ENCODE data around the gene GTF2F1.
"Not testable (repeated sequence)": the region's sequence is repeated elsewhere in the genome, so short reads cannot be mapped to it uniquely, and the experiment has no call there.

Gene GTF2F1, protein sequence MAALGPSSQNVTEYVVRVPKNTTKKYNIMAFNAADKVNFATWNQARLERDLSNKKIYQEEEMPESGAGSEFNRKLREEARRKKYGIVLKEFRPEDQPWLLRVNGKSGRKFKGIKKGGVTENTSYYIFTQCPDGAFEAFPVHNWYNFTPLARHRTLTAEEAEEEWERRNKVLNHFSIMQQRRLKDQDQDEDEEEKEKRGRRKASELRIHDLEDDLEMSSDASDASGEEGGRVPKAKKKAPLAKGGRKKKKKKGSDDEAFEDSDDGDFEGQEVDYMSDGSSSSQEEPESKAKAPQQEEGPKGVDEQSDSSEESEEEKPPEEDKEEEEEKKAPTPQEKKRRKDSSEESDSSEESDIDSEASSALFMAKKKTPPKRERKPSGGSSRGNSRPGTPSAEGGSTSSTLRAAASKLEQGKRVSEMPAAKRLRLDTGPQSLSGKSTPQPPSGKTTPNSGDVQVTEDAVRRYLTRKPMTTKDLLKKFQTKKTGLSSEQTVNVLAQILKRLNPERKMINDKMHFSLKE

DNA sequence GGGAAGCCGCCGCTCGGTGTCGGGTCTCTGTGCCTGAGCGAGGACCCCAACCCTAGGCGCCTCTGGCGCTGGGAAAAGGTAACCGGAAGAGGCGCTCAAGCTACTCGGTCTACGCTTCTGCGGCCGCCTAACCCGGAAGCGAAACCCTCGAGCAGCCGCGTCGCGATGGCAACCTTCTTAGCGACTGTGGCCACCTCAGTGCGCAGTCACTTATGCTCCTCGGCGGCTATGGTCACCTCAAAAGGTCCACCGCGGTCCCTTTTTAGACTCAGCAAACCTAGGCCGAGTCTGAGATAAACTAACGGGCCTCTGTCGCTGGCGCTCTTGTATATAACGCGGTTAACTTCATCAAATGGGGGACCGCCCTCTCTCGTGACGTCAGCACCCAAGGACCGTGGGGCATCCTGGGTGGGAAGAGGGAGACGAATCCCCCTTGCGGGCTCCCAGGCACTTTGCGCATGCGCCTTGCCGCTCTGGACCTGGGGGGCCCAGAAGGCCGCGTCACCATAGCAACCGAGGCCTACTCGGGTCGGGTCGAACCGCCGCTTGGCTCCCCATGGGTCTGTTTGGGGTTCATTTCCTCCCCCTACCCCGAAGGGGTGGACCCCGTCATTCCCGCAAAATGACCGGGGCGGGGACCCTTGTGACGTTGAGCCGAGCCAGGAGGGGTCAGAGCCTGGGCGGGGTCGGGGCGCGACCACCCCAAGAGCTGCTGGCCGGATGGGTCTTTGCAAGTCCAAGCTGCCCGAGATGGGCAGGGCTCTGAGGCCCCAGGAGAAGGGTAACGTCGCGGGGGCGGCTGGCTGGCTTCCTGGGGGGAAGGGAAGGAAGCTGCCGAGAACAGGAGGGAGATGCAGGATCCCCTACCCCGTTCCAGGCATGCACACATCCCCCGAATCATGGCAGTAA, at the start of gene GTF2F1:
Gene GTF2F1, minus strand, starts transcription at position 91 of the 909 bp plus-strand sequence. CDS start 169 bp downstream, outside the sequence.
- peak; percentile 96 for DNase-seq

DNA sequence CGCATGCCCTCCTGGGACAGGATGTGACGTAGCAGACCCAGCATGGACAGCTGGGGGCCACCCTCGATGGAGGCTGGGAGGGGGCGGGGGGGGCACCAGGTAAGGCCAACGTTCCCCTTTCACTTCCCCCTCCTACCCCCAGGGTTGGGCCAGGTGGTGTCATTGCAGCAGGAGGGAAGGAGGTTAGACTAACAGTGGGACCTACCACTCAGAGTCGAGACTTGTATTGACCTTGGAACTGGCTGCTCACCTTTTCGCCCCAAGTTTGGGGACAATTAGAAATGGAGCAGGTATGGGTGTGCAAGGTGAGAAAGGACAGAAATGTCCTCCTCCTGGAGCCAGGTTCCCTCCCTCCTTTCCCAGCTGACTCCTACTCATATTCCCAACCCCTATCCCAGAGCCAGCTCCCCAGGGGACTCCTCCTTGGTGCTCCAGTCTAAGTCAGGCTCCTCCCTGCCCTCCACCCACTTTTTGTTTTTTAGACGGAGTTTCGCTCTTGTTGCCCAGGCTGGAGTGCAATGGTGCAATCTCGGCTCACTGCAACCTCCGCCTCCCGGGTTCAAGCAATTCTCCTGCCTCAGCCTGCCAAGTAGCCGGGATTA, 49.2 kb upstream of the GTF2F1 start:
- DNase-seq, result no peak

DNA sequence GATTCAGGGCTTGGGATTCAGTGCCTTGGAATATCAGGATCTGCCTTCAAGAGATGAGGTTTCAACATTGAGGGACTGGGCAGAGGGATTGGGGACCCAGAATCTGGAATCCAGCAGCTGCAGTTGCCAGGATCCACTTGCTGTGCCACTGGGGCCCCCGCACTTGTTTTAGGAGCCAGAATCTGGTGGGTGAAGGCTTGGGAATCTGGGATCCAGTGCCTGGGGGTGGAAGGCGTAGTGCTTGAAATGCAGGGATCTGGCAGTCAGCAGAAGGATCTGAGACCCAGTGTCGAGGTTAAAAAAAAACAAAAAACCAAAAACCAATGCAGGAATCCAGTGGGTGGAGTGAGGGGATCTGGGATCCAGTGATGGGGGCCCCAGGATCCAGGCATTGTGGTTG, 47.9 kb upstream of the GTF2F1 start:
- DNase-seq, result no peak

DNA sequence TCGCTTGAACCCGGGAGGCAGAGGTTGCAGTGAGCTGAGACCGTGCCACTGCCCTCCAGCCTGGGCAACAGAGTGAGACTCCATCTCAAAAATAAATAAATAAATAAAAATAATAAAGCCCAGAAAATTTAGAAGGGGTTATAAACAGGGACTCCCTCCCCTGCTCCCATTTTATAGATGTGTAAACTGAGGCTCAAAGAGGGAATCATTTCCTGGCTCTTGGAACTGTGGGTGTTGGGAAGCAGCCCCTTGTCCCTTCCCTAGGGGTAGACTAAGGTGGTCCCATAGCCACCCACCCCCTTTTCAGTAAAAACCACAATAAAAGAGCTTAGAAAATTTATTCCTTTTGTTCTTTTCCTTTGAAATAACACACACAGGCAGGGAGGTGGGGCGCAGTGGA, 46.8 kb upstream of the GTF2F1 start:
- DNase-seq, result no peak

DNA sequence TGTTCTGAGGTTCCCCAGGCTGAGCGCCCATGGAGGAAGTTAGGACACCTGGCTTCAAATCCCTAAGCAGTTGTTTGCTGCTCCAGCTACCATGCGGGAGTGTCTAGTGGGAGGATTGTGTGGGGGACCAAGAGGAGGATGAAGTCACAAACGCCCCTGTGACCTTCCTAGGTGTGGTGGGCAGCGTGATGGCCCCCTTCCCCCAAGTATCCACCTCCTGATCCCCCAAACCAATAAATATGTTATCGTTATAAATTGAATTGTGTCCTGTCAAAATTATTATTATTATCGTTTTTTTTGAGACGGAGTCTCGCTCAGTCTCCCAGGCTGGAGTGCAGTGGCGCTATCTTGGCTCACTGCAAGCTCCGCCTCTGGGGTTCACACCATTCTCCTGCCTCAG, 40.7 kb upstream of the GTF2F1 start, which contains the start of gene SLC25A41:
Gene SLC25A41, minus strand, starts transcription at position 101 of the 400 bp plus-strand sequence. Its CDS starts 70 bp downstream, at position 31.
- DNase-seq, result no peak

DNA sequence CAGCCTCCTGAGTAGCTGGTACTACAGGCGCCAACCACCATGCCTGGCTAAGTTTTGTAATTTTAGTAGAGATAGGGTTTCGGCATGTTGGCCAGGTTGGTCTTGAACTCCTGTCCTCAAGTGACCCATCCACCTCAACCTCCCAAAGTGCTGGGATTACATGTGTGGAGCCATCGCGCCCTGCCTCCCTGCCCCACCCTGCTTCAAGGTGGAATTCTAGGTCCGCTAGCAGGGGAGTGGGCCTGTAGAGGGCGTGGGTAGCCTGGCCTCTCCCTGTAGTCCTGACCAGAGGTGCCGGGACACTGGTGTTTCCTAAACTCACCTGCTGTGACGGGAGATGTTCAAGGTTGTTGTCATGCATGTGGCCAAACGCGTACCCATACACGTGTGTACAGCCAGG, 40.2 kb upstream of the GTF2F1 start:
- DNase-seq, result no peak

DNA sequence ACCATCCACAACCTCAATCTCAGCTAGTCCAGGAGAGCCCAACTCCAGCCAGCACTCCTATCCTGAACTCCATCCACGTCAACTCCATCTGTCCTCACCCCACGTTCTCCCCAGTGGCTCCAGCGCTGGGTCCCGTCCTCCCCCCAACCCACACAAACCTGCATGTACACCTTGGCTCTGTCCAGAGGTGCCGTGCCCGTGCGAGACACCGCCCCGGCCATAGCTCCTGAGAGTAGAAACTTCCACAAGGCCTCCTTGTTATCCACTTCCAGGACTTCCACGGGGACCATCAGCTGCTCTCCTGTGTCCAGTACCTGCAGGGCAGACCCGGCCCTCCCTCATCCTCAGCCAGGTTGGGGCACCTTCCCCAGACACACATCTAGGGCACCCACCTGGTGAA, 38.9 kb upstream of the GTF2F1 start:
- DNase-seq, result no peak

DNA sequence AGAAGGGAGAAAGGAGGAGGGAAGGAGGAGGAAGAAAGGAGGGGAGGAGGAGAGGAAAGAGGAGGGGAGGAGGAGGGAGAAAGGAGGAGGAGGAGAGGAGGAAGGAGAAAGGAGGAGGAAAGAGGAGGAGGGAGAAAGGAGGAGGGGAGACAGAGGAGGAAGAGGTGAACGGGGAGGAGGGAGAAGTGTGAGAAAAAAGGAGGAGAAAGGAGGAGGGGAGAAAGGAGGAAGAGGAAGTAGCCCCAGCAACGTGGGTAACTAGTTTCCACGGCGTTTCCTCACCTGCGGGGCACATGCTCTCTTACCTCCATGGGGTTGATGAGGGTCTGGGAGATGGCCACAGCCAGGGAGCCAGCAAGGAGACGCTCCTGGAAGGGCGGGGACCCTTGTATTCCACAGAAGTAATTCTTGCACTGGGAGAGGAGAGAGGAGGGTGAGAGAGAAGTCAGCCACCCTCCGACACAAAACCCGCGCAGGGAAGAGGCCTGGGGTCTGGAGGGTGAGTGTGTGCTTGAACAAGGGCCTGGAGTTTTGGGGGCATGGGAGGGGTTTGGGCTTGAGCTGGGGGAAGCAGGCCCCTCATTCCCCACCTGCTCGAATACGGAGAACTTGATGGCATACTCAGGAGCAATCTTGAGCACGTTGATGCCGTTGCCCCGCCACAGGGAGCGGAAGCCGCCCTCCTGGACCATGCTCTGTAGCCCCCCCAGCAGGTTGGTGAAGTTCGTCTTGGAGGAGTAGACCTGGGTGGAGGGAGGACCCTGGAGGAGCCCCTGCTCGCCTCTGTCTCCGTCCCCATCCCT, 36.7 kb upstream of the GTF2F1 start:
- DNase-seq, result no peak

DNA sequence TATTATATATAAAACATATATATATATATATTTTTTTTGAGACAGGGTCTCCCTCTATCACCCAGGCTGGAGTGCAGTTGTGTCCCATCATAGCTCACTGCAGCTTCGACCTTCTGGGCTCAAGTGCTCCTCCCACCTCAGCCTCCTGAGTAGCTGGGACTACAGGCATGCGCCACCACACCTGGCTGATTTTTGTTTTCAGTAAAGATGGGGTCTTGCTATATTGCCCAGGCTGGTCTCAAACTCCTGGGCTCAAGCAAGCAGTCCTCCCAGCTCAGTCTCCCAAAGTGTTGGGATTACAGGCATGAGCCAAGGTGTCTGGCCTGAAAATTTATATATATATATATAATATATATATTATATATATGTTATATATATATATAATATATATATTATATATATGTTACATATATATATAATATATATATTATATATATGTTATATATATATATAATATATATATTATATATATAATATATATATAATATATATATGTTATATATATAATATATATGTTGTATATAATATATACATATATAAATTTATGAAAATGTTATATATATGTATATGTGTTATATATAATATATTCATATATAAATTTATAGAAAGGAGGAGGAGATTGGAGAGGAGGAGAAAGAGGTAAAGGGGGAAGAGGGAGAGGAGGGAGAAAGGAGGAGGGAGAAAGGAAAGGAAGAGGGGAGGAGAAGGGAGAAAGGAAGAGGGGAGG, 35.9 kb upstream of the GTF2F1 start:
- not testable (repeated sequence) for DNase-seq

DNA sequence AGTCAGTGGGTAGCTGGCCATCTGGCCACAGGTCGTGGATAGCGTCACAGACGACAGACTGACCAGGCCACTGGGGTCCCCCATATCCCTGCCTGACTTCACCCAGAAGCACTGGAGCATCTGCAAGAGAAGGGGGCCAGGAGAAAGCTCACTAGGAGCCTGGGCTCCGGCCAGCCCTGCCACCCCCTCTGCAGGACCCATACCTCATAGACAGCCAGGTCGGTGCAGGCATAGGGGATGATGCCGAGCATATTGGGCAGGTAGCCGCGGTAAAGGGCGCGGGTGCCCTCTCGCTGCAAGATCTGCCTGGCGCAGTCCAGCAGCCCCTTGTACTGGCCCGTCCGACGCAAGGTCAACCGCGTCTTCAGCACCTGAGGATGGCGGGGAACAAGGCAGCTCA, 34.2 kb upstream of the GTF2F1 start:
- DNase-seq, result no peak

DNA sequence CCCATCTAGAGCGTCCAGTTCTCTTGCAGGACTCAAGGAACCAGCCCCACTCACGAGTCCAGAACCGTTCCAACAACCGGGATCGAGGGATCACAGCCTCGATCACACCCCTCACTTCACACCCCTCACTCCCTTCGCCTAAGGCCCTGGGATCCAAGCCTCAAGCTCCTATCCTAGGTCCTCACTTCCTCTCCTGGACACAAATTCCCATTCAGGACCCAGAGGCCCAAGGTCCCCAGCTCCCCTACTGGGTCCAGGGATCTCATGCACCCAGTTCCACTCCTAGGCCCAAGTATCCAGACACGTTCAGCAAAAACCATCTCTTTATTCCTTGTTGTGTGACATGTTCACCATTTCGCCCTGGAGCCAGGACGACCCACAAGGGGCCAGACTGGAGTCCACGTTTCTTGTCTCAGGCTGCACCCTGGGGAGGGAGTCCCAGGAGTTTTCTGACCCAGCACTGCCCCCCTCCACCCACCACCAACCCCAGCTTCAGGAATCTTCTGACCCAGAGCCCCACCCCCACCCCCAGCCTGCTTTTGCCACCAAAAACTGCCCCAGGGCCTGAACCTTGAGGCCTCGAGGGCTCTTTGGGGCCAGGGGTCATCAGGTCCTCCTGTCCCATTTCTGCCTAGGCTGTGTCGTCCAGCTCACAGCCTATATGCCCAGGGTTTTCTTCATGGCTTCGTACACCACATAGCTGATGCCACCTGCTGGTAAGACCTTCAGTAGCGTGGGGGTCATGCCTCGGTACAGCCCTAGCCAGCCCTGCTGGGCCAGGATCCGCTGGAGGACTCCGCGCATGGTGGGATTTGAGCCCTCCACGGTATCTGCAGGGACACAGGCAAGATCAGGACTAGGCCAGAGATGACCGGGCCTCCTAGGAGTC, 33.0 kb upstream of the GTF2F1 start:
- DNase-seq, result no peak

DNA sequence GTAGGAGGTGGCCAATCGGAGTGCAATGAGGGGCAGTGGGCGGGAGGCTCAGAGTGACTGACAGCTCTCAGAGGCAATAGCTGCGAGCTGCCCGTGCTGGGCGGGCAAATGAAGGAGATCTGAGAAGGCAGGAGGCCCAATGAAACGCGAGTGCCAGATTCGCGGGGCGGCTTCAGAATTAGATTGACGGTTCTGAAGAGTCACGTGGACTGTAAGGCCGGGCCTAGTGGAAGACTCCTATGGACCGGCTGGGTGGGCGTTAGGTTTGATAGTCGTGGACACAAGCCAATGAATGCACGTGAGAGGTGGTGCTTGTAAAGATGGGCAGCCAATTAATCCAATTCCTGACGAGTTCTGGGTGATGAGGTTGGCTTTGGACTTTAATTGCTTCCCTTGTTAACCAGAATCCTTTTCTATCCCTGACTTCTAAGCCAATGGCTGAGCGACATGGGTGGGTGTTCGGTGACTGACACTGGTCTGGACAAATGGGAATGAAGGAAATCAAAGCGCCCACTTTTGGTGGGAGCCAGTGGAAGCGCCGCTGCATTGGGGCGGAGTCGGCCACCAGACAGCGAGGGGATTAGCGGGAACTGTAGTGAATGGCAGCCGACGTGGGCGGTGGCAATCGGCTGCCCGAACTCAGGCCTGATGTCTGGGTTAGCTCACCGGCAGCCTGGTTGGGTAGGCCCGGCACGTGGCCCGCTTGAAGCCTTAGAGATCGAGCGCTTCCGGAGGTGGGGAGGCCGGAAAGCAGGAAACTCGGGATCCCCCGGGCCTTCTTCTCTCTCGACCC, 32.2 kb upstream of the GTF2F1 start:
- peak; percentile 100 for DNase-seq

DNA sequence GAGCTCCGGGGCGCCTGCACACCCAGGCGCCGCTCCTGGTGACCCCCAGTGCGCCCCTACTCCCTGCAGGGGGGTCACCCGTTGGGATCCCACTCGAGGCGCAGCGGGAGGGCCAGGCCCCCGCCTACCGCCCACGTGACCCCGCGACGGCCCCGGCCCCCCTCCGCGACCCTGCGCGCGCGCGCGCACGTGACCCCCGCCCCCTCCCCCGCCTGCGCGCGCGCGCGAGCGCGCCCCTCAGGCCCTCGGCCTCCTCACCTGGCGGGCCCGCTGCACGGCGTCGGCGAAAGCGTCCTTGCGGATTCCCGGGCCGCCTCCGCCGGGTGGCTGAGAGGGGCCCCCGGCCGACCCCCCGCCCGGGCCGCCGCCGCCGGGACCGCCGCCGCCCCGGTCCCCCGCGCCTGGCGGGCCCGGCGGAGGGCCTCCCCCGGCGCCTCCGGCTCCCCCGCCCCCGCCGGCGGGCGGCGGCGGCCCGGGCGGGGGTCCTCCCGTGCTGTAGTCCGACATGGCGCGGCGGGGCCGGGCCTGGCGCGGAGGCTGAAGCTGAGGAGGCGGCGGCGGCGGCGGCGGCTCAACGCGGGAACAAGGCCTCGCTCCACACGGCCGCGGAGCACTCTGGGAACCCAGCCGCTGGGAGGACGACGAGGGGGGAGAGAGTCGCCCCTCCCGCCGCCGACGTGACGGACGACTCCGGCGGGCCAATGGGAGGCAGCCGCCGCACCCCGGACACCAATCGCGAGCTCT, 31.4 kb upstream of the GTF2F1 start, which contains the start of gene KHSRP:
Gene KHSRP, minus strand, starts transcription at position 617 of the 744 bp plus-strand sequence. Its CDS starts 110 bp downstream, at position 507.
- DNase-seq, result no peak

DNA sequence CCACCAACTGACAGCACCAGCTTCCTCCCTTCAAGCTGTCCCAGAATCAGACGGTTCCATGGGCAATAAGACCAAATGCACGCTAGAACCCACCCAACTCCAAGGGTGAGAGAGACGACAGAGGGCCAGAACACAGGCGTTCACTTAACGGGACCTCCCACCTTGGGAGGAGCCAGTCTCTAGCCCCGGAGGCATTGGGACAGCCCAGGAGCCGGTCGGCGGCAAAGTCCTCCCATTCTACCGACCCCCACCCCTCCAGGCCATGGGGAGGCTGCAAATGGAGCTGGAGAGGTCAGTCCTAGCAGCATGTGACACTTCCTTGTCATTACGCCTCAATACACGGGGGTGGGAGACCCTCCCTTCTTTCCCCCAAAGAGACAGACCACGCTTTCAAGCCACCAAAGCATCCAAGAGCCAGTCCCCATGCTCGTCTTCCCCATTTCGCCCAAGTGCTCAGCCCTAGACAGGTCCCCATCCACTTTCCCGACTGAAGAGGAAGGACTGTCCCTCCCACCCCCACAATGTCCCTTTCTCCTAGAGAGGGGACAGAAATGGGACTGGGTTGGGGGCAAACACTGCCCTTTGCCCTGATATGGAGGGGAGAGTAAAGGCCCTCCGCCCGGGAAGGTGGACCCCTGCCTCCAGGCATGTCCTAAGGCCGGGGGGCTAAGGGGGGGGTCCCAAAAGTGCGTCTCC, 30.7 kb upstream of the GTF2F1 start:
- no peak for DNase-seq

DNA sequence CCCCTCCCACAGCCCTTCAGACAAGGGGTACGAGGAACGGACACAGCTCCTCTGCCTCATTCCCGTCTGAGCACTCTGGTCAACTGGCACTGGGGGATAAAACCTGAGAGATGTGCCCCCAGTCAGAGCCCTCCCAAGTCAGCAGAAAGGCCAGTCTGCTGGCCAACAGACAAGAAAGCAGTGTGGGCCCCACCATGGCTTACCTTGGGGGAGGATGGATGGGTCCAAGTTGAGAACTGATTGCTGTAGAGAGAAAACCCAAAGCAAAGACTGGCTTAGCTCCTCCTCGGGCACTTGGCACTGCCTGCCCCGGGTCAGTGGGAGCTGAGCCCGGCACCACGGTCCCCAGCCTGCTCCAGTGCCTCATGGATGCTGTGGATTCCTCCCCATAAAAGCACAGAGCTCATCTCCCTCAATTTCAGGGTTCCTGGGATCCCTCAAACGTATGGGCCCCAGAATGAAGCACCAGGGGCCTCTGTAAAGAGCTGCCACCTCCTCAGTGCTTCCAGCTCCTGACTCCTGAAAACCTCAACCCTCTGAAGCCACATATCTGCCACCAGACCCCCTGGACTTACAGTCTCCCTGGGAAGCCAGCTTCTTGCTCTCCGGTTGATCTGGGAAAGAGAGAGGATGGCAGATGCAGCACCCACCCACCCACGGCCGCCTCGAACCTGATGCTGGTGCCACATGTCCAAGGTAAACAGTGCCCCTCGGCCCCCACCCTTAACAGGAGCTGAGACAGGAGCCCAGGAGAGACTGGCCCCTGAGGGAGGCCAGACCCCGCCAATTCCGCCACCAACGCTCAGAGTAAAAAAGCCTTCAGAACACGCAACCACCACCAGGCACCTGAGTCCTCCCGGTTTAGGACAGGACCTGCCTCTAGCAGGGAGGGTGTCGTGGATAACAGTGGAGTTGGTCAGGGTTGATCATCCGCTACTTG, 28.4 kb upstream of the GTF2F1 start:
- no peak for DNase-seq

DNA sequence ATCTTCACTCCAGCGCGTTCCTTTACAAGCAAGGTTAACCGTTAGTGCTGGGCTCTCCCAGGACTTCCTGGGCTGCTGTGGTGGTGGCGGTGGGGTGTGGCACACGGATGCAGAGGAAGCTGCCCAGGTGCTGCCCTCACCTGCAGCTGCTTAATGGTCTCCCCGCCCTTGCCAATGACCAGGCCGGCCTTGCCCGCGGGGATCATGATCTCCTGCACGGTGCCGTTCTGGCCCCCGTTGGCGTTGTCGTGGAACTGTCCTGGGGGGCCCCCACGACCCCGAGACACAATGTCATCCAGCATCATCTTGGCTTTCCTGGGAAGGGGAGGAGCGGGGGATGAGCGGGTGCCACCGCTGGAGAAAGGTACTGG, 25.6 kb upstream of the GTF2F1 start:
- DNase-seq, result no peak

Data from NK-92 treated with Interleukin-12 subunit alpha and Interleukin-12 subunit beta, amount 100 ng/mL, for 24 hours (cell line).